ENCODE results near the gene RASA3.
A peak's percentile ranks its signal among the peaks of the same experiment; 100 is the strongest.

Gene RASA3

GRCh38 chr13:114054264-114054663 is 78.2 kb downstream of the RASA3 start:
- DNase-seq (ENCODE audit: low spot score), result no peak

GRCh38 chr13:114053026-114053425 is 79.4 kb downstream of the RASA3 start:
- no peak for DNase-seq (ENCODE audit: low spot score)

GRCh38 chr13:114050536-114051450 is 81.6 kb downstream of the RASA3 start:
- DNase-seq (ENCODE audit: low spot score), result no peak

- DNase-seq (ENCODE audit: low spot score), result no peak
These were observed 82.8 kb downstream of the RASA3 start for GRCh38 chr13:114049626-114050101.

- DNase-seq (ENCODE audit: low spot score), result no peak
These were observed 83.4 kb downstream of the RASA3 start for GRCh38 chr13:114049026-114049425.

- DNase-seq (ENCODE audit: low spot score), result no peak
These were observed 84.0 kb downstream of the RASA3 start for GRCh38 chr13:114048443-114048842.

GRCh38 chr13:114047358-114047881 is 85.0 kb downstream of the RASA3 start:
- DNase-seq (ENCODE audit: low spot score), result no peak

- no peak for DNase-seq (ENCODE audit: low spot score)
These were observed 85.9 kb downstream of the RASA3 start for GRCh38 chr13:114046431-114046975.

- no peak for DNase-seq (ENCODE audit: low spot score)
These were observed 87.2 kb downstream of the RASA3 start for GRCh38 chr13:114045113-114045735.

GRCh38 chr13:114044486-114044885 is 87.9 kb downstream of the RASA3 start:
- DNase-seq (ENCODE audit: low spot score), result no peak

GRCh38 chr13:114043421-114044053 is 88.9 kb downstream of the RASA3 start:
- DNase-seq (ENCODE audit: low spot score), result peak; percentile 82

GRCh38 chr13:114042066-114042815 is 90.2 kb downstream of the RASA3 start:
- DNase-seq (ENCODE audit: low spot score), result no peak

GRCh38 chr13:114041493-114041892 is 90.9 kb downstream of the RASA3 start:
- DNase-seq (ENCODE audit: low spot score), result no peak

GRCh38 chr13:114039471-114040141 is 92.8 kb downstream of the RASA3 start:
- no peak for DNase-seq (ENCODE audit: low spot score)

- no peak for DNase-seq (ENCODE audit: low spot score)
These were observed 93.5 kb downstream of the RASA3 start for GRCh38 chr13:114038900-114039299.

- no peak for DNase-seq (ENCODE audit: low spot score)
These were observed 94.2 kb downstream of the RASA3 start for GRCh38 chr13:114038211-114038613.

- no peak for DNase-seq (ENCODE audit: low spot score)
These were observed 94.7 kb downstream of the RASA3 start for GRCh38 chr13:114037674-114038073.

- DNase-seq (ENCODE audit: low spot score), result no peak
These were observed 96.6 kb downstream of the RASA3 start for GRCh38 chr13:114035583-114036531.

GRCh38 chr13:114035186-114035582 is 97.2 kb downstream of the RASA3 start:
- no peak for DNase-seq (ENCODE audit: low spot score)

GRCh38 chr13:114034481-114034891 is 97.9 kb downstream of the RASA3 start:
- peak; percentile 72 for DNase-seq (ENCODE audit: low spot score)

Measured in GM03348 (cell line).